ENCODE data around the gene MYO7B. TPM values are rescaled to one million over a fixed set of nuclear protein-coding genes. Genes with fewer than 3 reads are reported as not detected.

The MYO7B gene
- total and polyA plus RNA-seq, 2 donors (not counting 1 experiment from before 2014, with no cell fraction given), result 5.0 to 68.2 TPM

DNA sequence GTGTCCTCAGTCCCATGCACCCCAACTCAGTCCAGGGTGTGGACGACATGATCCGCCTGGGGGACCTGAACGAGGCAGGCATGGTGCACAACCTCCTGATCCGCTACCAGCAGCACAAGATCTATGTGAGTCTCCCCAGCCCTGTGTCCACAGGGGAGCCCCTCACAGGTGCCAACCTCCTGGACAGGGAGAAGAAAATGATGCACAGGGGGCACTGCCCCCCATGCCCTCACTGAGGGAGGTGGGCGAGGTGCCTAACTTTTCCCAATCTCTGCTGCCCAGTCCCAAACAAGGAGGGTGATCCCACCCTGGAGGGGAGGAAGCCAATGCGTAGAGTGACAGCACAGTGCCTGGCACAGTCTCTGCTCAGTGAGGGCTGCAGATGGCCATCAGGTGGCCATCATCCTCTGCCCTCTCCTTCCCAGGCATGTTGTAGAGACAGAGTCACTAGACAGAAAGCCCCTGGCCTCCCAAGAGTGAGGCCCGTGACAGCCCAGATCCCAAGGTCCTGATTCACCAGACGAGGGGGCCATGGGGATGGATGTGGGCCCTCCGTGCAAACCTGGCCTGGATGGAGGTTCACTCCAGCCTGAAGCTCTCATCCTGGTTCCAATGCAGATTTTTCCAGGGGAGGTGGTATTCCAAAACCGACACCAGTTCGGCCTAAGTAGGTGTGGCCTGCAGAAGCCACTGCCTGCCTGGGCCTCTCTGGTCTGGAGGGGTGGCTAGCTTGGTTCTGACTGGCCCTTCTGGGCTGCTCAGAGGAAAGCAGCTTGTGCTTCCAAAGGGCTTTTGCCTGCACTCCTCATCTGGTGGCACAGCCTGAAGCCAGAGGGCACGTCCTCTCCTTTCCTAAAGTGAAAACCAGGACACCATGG lies 30.0 kb downstream of the MYO7B start:
- no peak overlapping the region for H3K4me2 ChIP-seq (replicated peaks; ENCODE audit: low read depth, low read length, poor library complexity, severe bottlenecking)
- no peak overlapping the region for H3K27ac Mint-ChIP-seq
- H3K27ac ChIP-seq (ENCODE audit: low read length in 2 of 2), result no peak overlapping the region
- H3K4me3 ChIP-seq (ENCODE audit: control extremely low read depth in 1 of 5, extremely low read depth in 1 of 5, insufficient read depth in 1 of 5, low read depth in 2 of 5, low read length in 4 of 5), result no peak overlapping the region
- intact Hi-C loops (cut with micrococcal nuclease), result no loop called here
- no peaks in the 10 kb centered on the region for H4K20me1 ChIP-seq (ENCODE audit: control insufficient read depth, insufficient read depth, low read length, poor library complexity, severe bottlenecking)
- peaks cover 2% of the 10 kb centered on the region for H3K9me3 Mint-ChIP-seq (ENCODE audit: insufficient read depth)
- ChIA-PET POLR2A (no interaction called here), CTCF (no interaction called here)
- no peaks in the 10 kb centered on the region for H3K79me2 ChIP-seq (ENCODE audit: control insufficient read depth, insufficient read depth, low read length)
- DNase-seq, result no peak
- H3K4me1 ChIP-seq (ENCODE audit: control insufficient read depth in 2 of 2, insufficient read depth in 2 of 2, low read length in 2 of 2), result peaks cover 6 to 15% of the 10 kb centered on the region in 2 donors
- H3K4me1 Mint-ChIP-seq, result peaks cover 14% of the 10 kb centered on the region
- WGBS (ENCODE audit: insufficient coverage), result 97% methylated on average over 9 of the region's 12 CpGs
- H3K36me3 ChIP-seq (replicated peaks in 1 of 2; ENCODE audit: control extremely low read depth in 1 of 2, control insufficient read depth in 1 of 2, extremely low read depth in 1 of 2, insufficient read depth in 2 of 2, low read length in 1 of 2), result no peaks in the 10 kb centered on the region
- H3K27me3 ChIP-seq (replicated peaks in 1 of 4; ENCODE audit: control extremely low read depth in 1 of 4, control insufficient read depth in 3 of 4, insufficient read depth in 4 of 4, low read length in 3 of 4), result no peaks in the 10 kb centered on the region
- ATAC-seq (ENCODE audit: low read depth), result no peak
- H3K9me3 ChIP-seq (ENCODE audit: control extremely low read depth in 1 of 3, control insufficient read depth in 2 of 3, insufficient read depth in 1 of 3, low read length in 2 of 3), result no peaks in the 10 kb centered on the region
- H3K27me3 Mint-ChIP-seq, result peaks cover 3% of the 10 kb centered on the region
- TF ChIP-seq EZH2 (IDR thresholded peaks at IDR 0.05; ENCODE audit: borderline replicate concordance, insufficient read depth, low read depth, low read length, poor library complexity, severe bottlenecking), result no peak
- TF ChIP-seq, protein P1, sequence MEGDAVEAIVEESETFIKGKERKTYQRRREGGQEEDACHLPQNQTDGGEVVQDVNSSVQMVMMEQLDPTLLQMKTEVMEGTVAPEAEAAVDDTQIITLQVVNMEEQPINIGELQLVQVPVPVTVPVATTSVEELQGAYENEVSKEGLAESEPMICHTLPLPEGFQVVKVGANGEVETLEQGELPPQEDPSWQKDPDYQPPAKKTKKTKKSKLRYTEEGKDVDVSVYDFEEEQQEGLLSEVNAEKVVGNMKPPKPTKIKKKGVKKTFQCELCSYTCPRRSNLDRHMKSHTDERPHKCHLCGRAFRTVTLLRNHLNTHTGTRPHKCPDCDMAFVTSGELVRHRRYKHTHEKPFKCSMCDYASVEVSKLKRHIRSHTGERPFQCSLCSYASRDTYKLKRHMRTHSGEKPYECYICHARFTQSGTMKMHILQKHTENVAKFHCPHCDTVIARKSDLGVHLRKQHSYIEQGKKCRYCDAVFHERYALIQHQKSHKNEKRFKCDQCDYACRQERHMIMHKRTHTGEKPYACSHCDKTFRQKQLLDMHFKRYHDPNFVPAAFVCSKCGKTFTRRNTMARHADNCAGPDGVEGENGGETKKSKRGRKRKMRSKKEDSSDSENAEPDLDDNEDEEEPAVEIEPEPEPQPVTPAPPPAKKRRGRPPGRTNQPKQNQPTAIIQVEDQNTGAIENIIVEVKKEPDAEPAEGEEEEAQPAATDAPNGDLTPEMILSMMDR (IDR thresholded peaks at IDR 0.05), result no peak
- H3K4me3 Mint-ChIP-seq, result no peak overlapping the region
- H2AFZ ChIP-seq (ENCODE audit: insufficient read depth, low read depth, low read length, poor library complexity, severe bottlenecking), result no peak overlapping the region
- no peak overlapping the region for H3K9ac ChIP-seq (ENCODE audit: low read length)

DNA sequence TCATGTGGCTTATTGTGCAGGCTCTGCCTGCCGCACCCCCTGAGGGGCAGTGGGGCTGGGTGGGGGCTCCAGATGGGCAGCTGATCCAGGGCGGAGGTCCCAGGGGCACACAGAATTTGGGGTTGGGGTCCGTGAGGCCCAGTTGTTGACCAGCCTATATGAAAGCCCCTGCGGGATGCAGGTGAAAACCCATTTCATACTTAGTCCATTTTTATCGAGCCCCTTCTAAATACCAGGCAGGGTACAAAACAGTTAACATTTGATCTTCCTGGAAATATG lies 30.6 kb downstream of the MYO7B start:
- Histone ChIP-seq H3K79me2 (ENCODE audit: control insufficient read depth, insufficient read depth, low read length) (no peaks in the 10 kb centered on the region), H3K4me2 (replicated peaks; ENCODE audit: low read depth, low read length, poor library complexity, severe bottlenecking) (no peak overlapping the region), H4K20me1 (ENCODE audit: control insufficient read depth, insufficient read depth, low read length, poor library complexity, severe bottlenecking) (no peaks in the 10 kb centered on the region), H3K27me3 (replicated peaks in 1 of 4; ENCODE audit: control extremely low read depth in 1 of 4, control insufficient read depth in 3 of 4, insufficient read depth in 4 of 4, low read length in 3 of 4) (no peaks in the 10 kb centered on the region), H2AFZ (ENCODE audit: insufficient read depth, low read depth, low read length, poor library complexity, severe bottlenecking) (no peak overlapping the region), H3K4me3 (ENCODE audit: control extremely low read depth in 1 of 5, extremely low read depth in 1 of 5, insufficient read depth in 1 of 5, low read depth in 2 of 5, low read length in 4 of 5) (no peak overlapping the region), H3K9ac (ENCODE audit: low read length) (no peak overlapping the region), H3K4me1 (ENCODE audit: control insufficient read depth in 2 of 2, insufficient read depth in 2 of 2, low read length in 2 of 2) (peaks cover 6 to 15% of the 10 kb centered on the region in 2 donors), H3K9me3 (ENCODE audit: control extremely low read depth in 1 of 3, control insufficient read depth in 2 of 3, insufficient read depth in 1 of 3, low read length in 2 of 3) (no peaks in the 10 kb centered on the region), H3K27ac (ENCODE audit: low read length in 2 of 2) (no peak overlapping the region), H3K36me3 (replicated peaks in 1 of 2; ENCODE audit: control extremely low read depth in 1 of 2, control insufficient read depth in 1 of 2, extremely low read depth in 1 of 2, insufficient read depth in 2 of 2, low read length in 1 of 2) (no peaks in the 10 kb centered on the region)
- Mint-ChIP-seq H3K9me3 (ENCODE audit: insufficient read depth) (peaks cover 2% of the 10 kb centered on the region), H3K27ac (no peak overlapping the region), H3K4me1 (peaks cover 14% of the 10 kb centered on the region), H3K27me3 (peaks cover 3% of the 10 kb centered on the region), H3K4me3 (no peak overlapping the region)
- ATAC-seq (ENCODE audit: low read depth) (no peak), DNase-seq (no peak)
- ChIA-PET POLR2A (no interaction called here), CTCF (no interaction called here)
- intact Hi-C loops (cut with micrococcal nuclease), result no loop called here
- 95% methylated on average over 5 of the region's 5 CpGs for WGBS (ENCODE audit: insufficient coverage)
- TF ChIP-seq, protein P1 (IDR thresholded peaks at IDR 0.05), result no peak
- TF ChIP-seq EZH2 (IDR thresholded peaks at IDR 0.05; ENCODE audit: borderline replicate concordance, insufficient read depth, low read depth, low read length, poor library complexity, severe bottlenecking), result no peak

Data from B cell (primary cell).